OCI-M1 (cell line): ENCODE data around the gene EDARADD.
"Not testable (repeated sequence)": the region's sequence is repeated elsewhere in the genome, so short reads cannot be mapped to it uniquely, and the experiment has no call there.

ENCODE experiments used
- DNase-seq: peaks from one replicate; lab custom pipeline; 2025; lab: John Stamatoyannopoulos, UW

EDARADD gene

DNA sequence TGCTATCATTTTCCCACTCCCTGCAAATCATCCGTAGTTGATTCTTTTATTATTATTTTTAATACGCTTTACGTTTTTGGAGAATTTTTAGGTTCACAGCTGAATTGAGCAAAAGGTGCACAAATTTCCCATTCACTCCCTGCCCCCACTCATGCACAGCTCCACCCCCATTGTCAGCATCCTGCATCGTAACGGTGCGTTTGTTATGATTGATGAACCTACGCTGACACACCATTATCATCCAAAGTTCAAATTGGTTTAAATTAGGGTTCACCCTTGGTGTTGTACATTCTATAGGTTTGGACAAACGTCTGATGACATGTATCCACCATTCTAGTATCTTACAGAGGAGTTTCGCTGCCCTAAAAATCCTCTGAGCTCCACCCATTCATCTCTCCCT lies 44.5 kb downstream of the EDARADD start:
- no peak for DNase-seq

DNA sequence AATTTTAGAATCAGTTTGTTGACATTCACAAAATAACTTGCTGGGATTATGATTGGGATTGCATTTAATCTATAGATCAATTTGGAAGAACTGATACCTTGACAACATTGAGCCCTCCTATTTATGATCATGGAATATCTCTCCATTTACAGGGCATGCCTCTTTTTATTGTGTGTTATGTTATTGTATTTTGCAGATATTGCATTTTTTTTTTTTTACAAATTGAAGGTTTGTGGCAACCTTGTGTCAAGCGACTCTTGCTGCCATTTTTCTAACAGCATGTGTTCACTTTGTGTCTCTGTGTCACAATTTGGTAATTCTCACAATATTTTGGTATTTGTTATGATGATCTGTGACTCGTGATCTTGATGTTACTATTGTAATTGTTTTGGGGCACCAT lies 46.3 kb downstream of the EDARADD start:
- DNase-seq, result no peak

DNA sequence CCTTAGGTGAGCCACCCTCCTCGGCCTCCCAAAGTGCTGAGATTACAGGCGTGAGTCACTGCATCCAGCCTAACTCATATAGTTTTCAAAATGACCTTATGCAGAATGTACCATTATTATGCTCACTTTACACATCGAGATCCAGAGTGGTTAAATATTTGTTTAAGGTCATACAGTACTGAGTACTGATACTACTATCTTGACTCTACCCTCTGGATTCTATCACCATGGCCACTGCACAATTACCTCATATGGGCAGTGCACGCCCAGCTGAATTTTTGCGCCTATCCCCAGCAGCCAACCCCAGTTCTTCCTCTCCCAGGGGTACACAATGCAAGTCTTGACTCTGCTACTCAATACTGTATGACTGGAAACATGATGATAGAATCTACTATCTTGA lies 56.7 kb downstream of the EDARADD start:
- DNase-seq, result no peak

DNA sequence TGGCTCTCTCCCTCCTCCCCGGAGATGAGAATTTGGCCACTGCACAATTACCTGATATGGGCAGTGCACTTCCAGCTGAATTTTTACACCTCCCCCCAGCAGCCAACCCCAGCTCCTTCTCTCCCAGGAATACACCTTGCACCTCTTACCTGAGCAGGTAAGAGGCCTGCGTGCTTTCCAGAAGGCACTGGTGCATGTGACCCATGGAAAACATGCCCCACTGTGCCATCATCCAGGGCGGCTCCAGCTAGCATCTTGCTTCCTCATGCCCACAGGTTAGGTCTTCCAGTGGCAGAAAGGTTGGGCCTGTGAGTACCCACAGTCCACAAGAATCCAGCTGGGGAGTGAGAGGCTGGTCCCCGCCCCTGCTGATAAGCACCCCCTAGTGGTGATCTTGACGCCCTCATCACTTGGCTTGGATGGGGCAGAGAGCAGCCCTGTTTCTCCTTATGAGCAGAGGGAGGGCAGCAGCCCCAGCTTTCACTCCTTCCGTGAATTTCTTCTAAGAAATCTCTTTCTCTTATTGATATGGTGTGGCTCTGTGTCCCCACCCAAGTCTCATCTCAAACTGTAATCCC lies 57.8 kb downstream of the EDARADD start:
- DNase-seq, result peak; percentile 16

DNA sequence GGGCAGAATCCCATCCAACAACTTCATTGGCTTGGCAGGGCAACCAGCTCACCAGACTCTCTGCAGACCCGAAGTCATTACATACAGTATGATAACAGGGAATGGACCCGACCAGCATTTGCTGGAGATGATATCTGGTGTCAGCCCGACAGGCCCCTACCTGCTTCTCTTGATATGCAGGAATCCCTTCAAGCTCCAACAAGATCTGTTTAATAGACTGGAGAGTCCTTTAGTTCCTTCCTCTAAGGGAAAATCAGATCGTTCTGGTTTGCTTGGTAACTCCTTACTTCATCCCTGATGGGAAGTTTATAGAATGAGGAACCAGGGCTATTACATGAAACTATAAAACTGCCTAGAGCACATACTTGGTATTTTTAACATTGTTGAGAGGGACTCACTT lies 61.2 kb downstream of the EDARADD start:
- DNase-seq, result no peak

DNA sequence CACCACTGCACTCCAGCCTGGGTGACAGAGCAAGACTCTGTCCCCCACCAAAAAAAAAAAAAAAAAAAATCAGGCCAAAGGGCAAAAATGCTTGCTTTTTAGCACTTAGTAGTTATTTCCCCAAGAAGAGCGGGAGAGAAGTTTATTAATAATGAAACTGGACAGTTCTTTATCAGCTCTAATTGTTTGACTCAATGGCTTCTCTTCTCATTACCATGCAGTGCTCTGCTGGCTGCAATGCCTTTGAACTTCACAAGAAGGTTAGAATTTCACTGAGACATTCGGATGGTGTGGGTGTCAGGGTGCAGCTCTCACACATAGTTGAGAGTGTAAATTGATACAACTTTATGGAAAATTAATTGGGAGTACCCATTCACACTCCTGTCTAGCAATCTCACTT lies 63.7 kb downstream of the EDARADD start:
- no peak for DNase-seq

DNA sequence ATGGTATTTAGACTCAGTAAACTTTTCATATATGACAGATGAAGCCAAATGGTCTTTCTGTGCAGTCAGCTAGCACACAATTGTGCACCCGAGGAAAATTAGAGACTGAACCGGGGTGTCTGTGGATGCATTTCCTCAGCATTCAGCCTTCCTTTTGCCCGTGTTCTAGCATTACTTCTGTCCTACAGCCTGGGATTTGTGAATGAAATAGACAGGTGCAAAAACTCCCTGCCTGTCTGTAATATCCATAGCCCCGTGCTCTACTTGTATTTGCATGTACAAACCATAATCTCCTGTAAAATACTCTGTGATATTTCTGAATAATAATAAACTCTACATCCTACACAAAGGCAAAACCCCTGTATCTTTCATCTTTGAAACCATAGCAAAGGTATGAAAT lies 64.9 kb downstream of the EDARADD start:
- no peak for DNase-seq

DNA sequence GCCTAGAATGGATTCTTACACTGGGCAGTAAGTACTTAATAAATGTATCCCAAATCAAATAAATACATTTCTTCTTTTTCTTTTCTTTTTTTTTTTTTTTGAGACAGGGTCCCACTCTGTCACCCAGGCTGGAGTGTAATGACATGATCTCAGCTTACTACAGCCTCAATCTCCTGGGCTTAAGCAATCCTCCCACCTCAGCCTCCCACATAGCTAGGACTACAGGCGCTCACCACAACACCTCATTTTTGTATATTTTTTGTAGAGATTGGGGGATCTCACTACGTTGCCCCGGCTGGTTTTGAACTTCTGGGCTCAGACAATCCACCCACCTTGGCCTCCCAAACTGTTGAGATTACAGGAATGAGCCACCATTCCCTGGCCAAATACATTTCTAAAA lies 66.0 kb downstream of the EDARADD start:
- no peak for DNase-seq

DNA sequence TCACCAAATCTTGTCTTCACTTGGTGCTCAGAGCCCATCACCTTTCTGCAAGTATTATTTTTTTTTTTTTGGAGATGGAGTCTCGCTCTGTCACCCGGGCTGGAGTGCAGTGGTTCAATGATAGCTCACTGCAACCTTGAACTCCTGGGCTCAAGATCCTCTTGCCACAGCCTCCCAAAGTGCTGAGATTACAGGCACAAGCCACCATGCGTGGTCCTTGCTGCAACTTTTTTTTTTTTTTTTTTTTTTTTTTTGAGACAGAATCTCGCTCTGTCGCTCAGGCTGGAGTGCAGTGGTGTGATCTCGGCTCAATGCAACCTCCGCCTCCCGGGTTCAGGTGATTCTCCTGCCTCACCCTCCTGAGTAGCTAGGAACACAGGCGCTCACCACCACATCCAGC lies 70.1 kb downstream of the EDARADD start:
- DNase-seq, result not testable (repeated sequence)

DNA sequence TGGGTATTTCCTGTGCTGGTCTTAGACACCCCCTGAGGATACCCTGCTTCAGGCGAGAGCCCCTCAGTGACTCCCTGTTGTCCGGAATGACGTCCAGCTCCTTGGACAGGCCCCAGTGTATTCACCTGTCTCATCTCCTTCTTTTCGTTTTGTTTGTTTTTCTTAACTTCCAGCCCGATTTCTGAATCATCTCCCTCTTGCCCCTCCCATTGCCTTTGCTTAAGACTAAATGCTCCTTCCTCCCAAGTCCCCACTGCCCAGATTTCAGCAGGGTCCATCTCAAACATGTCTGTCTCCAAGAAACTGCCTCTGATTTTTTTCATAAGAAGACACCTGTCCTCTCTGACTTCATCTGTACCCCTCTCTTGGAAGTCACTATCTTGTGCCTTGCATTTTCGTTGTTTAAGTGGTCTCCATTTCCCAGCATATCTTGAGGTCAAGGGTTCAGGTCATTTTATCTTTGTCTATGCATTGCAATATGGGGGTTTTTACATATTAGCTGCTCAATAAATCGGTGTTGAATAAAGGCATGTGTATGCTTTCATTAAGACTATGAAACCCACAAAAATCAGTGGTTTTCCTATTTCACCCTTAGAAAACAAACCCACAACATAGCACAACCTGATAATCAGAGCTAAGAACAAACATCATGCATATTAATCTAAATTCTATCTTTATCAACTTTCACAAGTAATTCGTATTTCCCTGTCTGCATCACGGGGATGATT lies 71.3 kb downstream of the EDARADD start:
- DNase-seq, result no peak

DNA sequence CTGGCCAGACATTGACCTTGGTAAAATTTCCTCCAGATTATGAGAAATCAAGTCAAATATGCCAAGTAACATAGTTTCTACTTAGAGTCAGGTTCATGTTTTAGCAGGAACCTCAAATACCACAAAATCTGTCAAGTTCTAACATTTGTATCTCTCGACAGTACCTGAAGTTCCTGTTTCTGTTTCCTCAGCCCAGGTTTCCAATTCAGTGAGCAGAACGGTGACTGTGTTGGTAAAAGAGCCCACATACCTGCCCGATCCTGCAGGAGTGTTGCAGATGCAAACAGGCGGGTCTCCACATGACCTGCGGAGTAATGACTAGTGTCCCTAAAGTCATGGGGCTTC lies 71.8 kb downstream of the EDARADD start:
- DNase-seq, result no peak

DNA sequence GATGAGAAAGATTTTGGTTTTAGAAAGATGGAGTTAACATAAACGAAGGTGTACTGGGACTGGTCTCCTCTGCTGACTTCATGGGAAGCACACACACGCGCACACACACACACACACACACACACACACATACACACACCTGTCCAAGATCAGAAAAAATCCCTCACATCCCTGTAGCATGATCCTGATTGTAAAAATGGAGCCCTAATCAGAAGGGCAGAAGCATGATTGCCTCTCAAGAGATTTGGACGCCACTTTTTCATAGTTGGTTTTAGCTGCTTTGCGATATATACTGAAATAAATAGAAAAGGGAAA lies 73.2 kb downstream of the EDARADD start:
- no peak for DNase-seq

DNA sequence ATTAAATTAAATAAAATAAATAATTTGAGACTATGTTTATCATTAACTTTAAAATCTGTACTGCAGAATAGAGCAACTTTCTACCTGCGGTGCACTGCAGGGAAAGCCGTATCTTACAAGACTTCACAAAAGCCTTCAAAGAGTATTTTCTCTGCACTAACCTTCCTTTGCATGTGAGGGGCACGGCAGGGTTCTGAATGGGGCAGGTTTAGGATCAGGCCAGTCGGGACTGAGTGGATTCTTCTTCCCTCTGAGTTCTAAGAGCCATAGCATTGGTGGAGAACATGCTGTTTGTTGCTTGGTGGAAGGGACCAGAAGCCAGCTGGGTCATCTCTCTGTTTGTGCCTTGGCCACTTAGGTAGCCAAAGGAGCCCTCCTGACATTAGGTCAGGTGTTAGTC lies 74.5 kb downstream of the EDARADD start:
- DNase-seq, result no peak

DNA sequence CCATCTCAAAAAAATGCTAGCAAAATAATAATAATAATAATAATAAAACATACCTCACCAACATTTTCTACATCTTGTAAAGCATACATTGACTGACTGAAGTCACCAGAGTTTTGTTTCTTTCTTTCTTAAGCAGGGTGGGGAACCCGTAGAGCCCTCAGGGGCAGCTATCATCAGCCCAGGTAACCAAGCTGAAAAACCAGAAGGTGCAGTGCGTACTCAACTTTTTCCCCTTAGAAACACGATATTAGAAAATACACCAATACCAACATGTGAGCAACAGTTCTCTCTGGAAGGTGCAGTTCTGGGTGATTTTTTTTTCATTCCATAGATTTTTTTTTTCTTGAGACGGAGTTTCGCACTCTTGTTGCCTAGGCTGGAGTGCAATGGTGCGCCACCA lies 75.4 kb downstream of the EDARADD start:
- DNase-seq, result no peak

DNA sequence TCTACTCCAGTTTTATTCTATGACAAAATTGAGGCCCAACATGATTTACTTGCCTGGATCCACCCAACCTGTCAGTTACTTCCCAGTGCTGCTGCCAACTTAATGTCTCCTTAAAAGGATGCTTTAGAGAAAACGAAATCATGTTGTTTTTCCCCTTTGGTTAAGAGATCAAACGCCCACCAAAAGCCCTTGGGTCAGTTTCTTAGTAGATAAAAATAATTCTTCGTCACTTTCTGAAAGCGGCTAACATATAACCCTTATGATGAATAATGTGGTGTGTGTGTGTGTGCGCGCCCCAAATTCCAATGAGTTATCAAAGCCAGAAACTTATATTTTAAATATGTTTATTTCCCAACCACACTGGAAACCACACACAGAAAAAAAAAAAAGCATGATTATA lies 77.0 kb downstream of the EDARADD start:
- no peak for DNase-seq

DNA sequence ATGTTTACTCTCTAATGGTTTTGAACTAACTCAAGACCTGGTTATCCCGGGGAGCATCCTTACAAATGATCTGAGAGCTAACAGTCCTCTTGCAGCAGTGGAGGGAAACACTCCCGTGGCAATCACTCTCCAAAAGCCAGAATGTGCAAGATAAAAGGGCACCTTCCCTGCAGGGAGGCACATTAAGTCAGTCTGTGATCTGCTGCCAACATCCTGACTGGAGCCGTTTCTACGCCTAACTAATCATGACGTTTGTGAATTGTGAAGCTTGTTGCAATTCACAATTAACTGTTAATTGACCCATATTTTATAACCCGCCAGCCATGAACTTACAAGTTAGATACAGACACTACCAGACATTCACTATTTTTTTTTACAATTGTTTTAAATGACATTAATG lies 77.6 kb downstream of the EDARADD start:
- DNase-seq, result no peak

DNA sequence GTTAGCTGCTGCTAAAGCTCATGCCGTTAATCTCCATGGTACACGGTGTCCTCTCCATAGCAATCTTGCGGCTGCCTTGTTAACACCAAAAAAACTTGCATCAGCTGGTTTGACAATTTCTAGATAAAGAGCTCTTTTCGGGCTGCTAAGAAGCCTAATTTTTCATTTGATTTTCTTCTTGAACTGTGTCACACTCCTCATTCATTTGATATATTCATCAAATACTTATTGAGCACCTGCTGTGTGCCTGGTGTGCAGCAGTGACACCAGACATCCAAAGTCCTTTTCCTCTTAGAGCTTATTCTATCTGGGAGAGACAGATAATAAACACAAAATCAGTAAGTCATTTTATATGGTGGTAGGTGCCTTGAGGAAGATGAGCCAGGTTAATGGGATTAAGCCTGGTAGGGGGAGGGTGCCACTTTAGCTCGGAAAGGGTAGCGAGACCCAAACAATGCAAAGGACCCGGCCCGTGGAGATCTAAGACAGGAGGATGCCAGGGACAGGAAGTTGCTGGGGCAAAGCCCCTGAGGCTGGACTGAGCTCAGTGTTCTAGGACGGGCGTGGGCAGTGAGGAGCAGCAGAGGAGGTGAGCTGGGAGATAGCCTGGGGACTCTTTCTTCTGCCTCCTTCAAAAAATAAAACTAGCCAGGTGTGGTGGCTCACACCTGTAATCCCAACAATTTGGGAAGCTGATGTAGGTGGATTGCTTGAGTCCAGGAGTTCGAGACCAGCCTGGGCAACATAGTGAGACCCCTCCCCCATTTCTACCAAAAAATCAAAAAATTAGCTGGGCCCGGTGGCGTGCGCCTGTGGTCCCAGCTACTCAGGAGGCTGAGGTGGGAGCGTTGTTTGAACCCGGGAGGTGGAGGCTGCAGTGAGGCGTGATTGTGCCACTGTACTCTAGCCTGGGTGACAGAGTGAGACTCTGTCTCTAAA lies 79.0 kb downstream of the EDARADD start:
- no peak for DNase-seq

DNA sequence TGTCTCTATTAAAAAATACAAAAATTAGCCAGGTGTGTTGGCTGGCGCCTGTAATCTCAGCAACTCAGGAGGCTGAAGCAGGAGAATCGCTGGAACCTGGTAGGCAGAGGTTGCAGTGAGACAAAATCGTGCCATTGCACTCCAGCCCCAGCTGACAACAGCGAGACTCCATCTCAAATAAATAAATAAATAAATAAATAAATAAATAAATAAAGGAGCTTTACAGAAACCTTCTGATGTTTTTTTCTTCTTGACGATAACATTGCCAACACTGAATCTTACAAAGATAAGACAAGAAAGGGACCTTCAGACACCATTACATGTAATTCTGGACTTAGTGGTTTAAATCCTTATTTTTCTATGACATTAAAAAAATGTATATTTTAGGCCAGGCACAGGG lies 81.9 kb downstream of the EDARADD start:
- DNase-seq, result no peak

DNA sequence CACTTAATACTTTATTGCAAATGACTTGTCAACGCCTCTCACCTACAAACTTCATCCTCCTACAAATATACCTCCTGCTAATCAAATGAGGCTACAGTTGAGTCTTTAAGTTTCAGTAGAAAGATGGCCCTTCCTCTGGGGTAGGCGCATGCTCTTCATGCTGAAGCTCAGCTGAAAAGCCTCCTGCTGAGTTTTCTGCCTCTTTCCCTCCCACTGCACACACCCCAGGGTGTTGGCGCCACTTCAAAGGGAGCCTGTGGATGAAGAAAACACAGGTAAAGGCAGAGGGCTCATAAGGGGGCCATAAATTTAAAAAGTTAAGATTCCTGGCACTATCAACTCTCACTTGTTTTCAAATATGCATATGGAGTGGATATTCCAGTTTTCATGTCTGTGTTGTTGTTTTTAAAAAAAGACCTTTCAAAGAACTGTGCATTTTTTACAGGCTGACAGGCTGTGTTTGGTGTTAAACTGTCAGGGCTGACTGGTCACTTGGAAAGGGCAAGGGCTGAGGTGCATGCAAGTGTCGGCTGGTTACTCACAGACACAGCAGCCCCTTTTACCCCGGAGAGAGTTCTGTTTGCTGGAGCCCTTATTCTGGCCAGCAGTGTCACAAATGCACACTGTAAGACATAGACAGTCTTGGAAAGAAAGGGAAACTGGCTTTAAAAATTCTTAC lies 86.8 kb downstream of the EDARADD start:
- DNase-seq, result no peak

DNA sequence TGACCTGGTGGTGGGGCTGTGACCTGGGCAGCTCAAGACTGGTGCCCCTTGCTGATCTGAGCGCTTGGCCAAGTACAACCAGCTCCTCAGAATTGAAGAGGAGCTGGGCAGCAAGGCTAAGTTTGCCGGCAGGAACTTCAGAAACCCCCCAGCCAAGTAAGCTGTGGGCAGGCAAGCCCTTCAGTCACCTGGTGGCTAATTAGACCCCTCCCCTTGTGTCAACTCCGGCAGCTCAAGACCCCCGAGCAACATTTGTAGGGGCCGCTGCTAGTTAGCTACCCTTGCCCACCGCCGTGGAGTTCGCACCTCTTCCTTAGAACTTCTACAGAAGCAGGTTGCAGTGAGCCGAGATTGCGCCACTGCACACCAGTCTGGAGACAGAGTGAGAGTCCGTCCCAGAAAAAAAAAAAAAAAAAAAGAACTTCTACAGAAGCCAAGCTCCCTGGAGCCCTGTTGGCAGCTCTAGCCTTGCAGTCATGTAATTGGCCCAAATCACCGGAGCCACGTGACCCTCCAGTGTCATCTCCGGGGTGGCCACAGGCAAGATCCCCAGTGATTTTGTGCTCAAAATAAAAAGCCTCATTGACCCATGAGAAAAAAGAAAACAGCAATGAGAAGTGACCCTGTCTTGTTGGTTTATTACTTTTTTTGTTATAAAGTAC lies 90.4 kb downstream of the EDARADD start:
- DNase-seq, result no peak

DNA sequence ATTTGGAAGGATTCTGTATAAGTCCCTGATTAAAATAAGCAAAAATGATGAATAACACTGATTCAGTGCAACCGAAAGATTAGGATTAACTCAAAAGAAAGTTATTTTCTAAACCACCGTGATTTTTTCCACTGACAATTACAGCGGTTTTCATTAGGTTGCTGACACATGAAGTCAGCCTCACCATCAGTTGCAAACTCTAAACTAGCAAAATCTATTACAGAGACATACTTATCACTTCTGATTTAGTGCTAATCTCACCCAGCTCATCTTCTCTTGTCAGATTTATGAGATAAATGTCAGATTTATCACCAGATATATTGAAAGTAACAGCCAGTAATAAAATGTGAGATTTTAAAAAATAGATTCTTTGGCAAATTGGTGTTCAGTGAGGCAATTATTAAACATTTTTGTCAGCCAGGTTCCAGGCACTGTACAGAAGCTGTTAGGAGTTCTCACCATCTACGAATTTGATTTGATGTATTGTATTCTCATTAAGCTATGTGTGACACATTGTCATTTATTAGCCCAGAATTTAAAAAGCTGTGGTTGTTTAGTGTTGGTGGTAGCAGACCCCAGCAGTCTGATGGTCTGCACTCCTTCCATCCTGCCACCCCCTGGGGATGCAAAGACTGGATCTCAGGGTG lies 92.4 kb downstream of the EDARADD start:
- no peak for DNase-seq

DNA sequence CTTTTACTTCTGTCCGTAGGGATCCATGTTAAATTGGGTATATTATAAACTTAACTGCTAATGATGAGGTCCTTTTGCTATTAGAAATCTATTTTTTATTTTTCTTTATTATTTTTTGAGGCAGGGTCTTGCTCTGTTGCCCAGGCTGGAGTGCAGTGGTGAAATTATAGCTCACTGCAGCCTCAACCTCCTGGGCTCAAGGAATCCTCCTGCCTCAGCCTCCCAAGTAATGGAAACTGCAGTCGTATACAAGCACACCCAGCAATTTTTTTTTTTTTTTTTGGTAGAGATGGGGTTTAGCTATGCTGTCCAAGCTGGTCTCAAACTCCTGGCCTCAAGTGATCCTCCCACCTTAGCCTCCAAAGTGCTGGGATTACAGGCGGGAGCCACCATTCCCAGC lies 95.1 kb downstream of the EDARADD start:
- not testable (repeated sequence) for DNase-seq
